MCF 10A (cell line): ENCODE data around the gene SDK1. TPM values are rescaled to one million over a fixed set of nuclear protein-coding genes. Genes with fewer than 3 reads are reported as not detected.

Experiments used
- BruUV-seq: library from RNA; stranded (reverse); fragments of 400-500 nt; replicated peaks from 2 replicates; lab custom pipeline; 2021; lab: Mats Ljungman, UMichigan
- CTCF ChIA-PET: fragments of 300-600 bp; sonication (Branson Sonifier 250); formaldehyde crosslinking; extraction: SDS; loops from one replicate; lab custom pipeline; 2021; ENCODE audit warnings: antibody characterized with exemption, inconsistent platforms; lab: Yijun Ruan, JAX
- POLR2A ChIA-PET: fragments of 300-600, 350-650 bp; sonication (Branson Sonifier 250); formaldehyde crosslinking; extraction: SDS; loops from one replicate; lab custom pipeline; 2020; ENCODE audit warnings: antibody characterized with exemption, inconsistent platforms; lab: Yijun Ruan, JAX
- DNase-seq: peaks from one replicate; pipeline ENCODE4 v3.0.0-alpha.2; 2018; ENCODE audit not compliant: unreplicated experiment
- H3K27ac Mint-ChIP-seq: one replicate; pipeline ENCODE4 v1.8.0; 2022; ENCODE audit warnings: mild to moderate bottlenecking, low read depth, mixed read lengths; ENCODE audit not compliant: unreplicated experiment
- H3K27me3 Mint-ChIP-seq: one replicate; pipeline ENCODE4 v1.8.0; 2022; ENCODE audit warnings: mixed read lengths; ENCODE audit not compliant: insufficient read depth, unreplicated experiment
- H3K36me3 Mint-ChIP-seq: one replicate; pipeline ENCODE4 v1.8.0; 2022; ENCODE audit warnings: mild to moderate bottlenecking, moderate library complexity, mixed read lengths; ENCODE audit not compliant: insufficient read depth, unreplicated experiment
- H3K4me1 Mint-ChIP-seq: one replicate; pipeline ENCODE4 v1.8.0; 2022; ENCODE audit warnings: mixed read lengths; ENCODE audit not compliant: insufficient read depth, unreplicated experiment
- H3K4me3 Mint-ChIP-seq: one replicate; pipeline ENCODE4 v1.8.0; 2022; ENCODE audit warnings: mild to moderate bottlenecking, moderate library complexity, mixed read lengths; ENCODE audit not compliant: unreplicated experiment
- H3K9me3 Mint-ChIP-seq: one replicate; pipeline ENCODE4 v1.8.0; 2022; ENCODE audit warnings: mixed read lengths; ENCODE audit not compliant: unreplicated experiment
- intact Hi-C: fragments of 100-400 bp; cut with micrococcal nuclease; formaldehyde crosslinking; loops from 2 replicates; pipeline ENCODE4 v1.14.1; 2022
- total RNA-seq: library from RNA; stranded (reverse); gene quantifications from 2 replicates; pipeline ENCODE4 v1.2.3, GENCODE V29; 2022
- TF ChIP-seq, protein P1 (sequence below): fragments of 200-600 bp; IDR thresholded peaks from one replicate; pipeline ENCODE4 v1.8.0; 2022; ENCODE audit warnings: antibody characterized with exemption, mild to moderate bottlenecking; ENCODE audit not compliant: unreplicated experiment

SDK1 gene
- total RNA-seq, 1 experiment from 2014 or later = 3.3 TPM

DNA sequence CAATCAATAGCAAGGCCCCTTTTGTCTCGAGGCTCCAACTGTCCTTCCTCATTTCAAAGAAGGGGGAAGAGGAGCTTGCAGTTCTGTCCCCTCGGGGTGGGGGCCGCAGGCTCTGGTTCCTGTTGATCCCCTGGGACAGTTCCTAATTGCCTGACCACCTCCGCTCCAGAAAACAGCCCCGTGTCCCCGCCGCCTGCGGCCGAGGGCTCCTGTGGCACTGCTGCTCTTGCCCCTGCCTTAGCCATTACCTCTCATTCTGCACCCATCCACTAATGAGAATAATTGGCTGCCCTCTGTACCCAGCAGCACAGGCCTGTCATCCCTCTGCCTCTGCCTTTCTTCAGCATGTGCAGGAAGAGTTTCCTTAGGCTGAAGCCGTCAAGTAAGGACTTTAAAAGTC lies 712.7 kb downstream of the SDK1 start:
- TF ChIP-seq, protein P1, sequence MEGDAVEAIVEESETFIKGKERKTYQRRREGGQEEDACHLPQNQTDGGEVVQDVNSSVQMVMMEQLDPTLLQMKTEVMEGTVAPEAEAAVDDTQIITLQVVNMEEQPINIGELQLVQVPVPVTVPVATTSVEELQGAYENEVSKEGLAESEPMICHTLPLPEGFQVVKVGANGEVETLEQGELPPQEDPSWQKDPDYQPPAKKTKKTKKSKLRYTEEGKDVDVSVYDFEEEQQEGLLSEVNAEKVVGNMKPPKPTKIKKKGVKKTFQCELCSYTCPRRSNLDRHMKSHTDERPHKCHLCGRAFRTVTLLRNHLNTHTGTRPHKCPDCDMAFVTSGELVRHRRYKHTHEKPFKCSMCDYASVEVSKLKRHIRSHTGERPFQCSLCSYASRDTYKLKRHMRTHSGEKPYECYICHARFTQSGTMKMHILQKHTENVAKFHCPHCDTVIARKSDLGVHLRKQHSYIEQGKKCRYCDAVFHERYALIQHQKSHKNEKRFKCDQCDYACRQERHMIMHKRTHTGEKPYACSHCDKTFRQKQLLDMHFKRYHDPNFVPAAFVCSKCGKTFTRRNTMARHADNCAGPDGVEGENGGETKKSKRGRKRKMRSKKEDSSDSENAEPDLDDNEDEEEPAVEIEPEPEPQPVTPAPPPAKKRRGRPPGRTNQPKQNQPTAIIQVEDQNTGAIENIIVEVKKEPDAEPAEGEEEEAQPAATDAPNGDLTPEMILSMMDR = no peak
- Mint-ChIP-seq H3K36me3 (no peaks in the 10 kb centered on the region), H3K27me3 (no peaks in the 10 kb centered on the region), H3K4me1 (no peaks in the 10 kb centered on the region), H3K4me3 (no peak overlapping the region), H3K27ac (no peak overlapping the region), H3K9me3 (no peaks in the 10 kb centered on the region)
- no TSS peak for BruUV-seq
- intact Hi-C loops = no loop called here
- ChIA-PET CTCF (interaction anchor here (0.6 kb wide), 1 partner anchor 435 kb away, joined by 6 read pairs; no protein-coding TSS in a partner anchor), POLR2A (interaction anchor here (0.7 kb wide), 1 partner anchor 15 kb away, joined by 4 read pairs; no protein-coding TSS in a partner anchor)
- no peak for DNase-seq

DNA sequence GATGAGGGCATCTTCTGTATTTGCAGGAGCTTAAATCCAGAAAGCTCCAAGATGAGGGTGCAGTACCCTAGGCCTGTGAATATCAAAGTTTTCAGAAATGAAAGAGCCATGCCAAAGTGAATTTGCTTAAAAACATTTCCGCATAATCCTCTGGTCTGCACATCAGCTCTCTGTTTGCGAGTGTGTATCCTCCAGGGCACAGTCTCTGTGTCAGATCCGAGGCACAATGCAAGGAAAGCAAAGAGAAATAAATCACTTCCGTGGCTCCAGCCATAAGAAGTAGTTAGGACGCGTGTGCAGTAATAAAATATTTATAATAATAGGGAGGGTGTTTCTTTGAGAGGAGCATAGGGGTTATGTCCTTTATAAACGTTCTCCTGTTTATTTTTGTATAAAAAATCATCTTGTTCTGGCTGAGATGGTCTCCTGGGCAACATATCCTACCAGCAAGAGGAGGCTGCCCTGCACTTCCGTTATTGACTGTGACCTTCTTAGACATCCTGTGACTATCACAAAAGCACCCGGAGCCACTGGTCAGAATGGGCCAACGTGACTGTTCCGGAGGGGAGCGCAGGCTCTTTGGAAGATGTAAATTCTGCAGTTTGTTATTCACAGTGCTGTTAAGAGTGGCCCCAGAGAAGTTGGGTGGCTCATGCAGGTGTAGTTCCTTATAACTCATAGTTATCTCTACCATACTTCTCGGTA lies 713.4 kb downstream of the SDK1 start:
- Mint-ChIP-seq H3K27ac (no peak overlapping the region), H3K4me1 (no peaks in the 10 kb centered on the region), H3K9me3 (no peaks in the 10 kb centered on the region), H3K36me3 (no peaks in the 10 kb centered on the region), H3K4me3 (no peak overlapping the region), H3K27me3 (no peaks in the 10 kb centered on the region)
- intact Hi-C loops = no loop called here
- ChIA-PET POLR2A (interaction anchor here (0.7 kb wide), 1 partner anchor 14 kb away, joined by 4 read pairs; no protein-coding TSS in a partner anchor), CTCF (interaction anchor here (0.6 kb wide), 1 partner anchor 434 kb away, joined by 6 read pairs; no protein-coding TSS in a partner anchor)
- BruUV-seq = no TSS peak
- TF ChIP-seq, protein P1 = no peak
- no peak for DNase-seq

DNA sequence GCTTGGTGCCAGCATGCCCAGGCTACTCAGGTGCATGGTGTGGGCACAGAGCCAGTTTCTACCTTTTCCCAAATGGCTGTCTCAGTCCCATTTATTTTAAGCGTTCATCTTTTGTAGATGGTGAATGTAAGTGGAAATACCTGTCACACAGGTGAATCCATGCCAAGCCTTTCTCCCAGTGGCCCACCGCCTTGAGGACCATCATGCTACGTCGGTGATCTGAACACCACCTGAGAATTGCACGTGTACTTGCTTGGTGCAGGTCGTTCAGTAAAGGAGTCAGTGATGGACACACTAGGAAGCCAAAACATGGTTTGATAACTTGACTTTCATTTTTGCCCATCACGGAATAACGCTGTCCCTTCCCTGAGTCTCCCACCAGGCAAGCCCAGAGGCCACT lies 714.3 kb downstream of the SDK1 start:
- Mint-ChIP-seq H3K4me3 (no peak overlapping the region), H3K27me3 (no peaks in the 10 kb centered on the region), H3K9me3 (no peaks in the 10 kb centered on the region), H3K4me1 (no peaks in the 10 kb centered on the region), H3K27ac (no peak overlapping the region), H3K36me3 (no peaks in the 10 kb centered on the region)
- DNase-seq = no peak
- BruUV-seq = no TSS peak
- TF ChIP-seq, protein P1 = no peak
- ChIA-PET POLR2A (no interaction called here), CTCF (interaction anchor here (0.6 kb wide), 1 partner anchor 26 kb away, joined by 3 read pairs; no protein-coding TSS in a partner anchor)
- intact Hi-C loops = no loop called here

DNA sequence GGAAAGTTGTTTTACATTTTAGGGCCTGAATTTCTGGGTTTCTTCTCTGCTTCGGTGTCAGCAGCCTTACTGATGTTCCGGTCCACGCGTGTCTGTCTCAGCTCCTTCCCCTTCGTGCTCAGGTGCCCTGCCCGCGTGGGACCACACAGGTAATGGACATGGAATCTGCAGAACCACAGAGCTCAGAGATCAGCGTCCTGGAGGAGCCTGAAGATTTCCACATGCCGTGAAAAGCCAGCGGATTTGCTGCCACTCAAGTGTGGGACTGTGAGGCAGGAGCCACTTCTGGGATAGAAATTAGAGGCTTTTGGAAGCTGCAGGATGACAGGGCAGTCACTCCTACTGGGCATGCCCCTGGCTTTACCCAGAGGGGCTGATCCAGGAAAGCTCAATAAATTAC lies 714.9 kb downstream of the SDK1 start:
- Mint-ChIP-seq H3K27ac (no peak overlapping the region), H3K4me1 (no peaks in the 10 kb centered on the region), H3K4me3 (no peak overlapping the region), H3K36me3 (no peaks in the 10 kb centered on the region), H3K27me3 (no peaks in the 10 kb centered on the region), H3K9me3 (no peaks in the 10 kb centered on the region)
- no peak for DNase-seq
- ChIA-PET CTCF (no interaction called here), POLR2A (no interaction called here)
- TF ChIP-seq, protein P1 = no peak
- intact Hi-C loops = no loop called here
- BruUV-seq = no TSS peak
